H9 (cell line): ENCODE results near the gene TMEM108. TPM values are rescaled to one million over a fixed set of nuclear protein-coding genes. Genes with fewer than 3 reads are reported as not detected.

ENCODE experiments used
- DNase-seq: peaks from one replicate; pipeline ENCODE4 v3.0.0-alpha.2; 2017
- H2AFZ ChIP-seq: one replicate; pipeline ENCODE4 v1.6.1; 2013; ENCODE audit warnings: mild to moderate bottlenecking, low read length, control low read depth, moderate library complexity
- H2AK5ac ChIP-seq: 2 replicates; pipeline ENCODE4 v1.6.1; 2013; ENCODE audit warnings: low read length, control low read depth, mixed read lengths; ENCODE audit not compliant: insufficient read length
- H2BK120ac ChIP-seq: one replicate; pipeline ENCODE4 v1.6.1; 2013; ENCODE audit warnings: low read depth, mild to moderate bottlenecking, low read length, control low read depth, inconsistent platforms; ENCODE audit not compliant: poor library complexity, severe bottlenecking
- H2BK12ac ChIP-seq: 2 replicates; pipeline ENCODE4 v1.6.1; 2013; ENCODE audit warnings: low read length, control low read depth, mixed read lengths, low read depth; ENCODE audit not compliant: insufficient read length
- H2BK15ac ChIP-seq: 2 replicates; pipeline ENCODE4 v1.6.1; 2013; ENCODE audit warnings: low read depth, low read length, control low read depth
- H2BK20ac ChIP-seq: one replicate; pipeline ENCODE4 v1.6.1; 2013; ENCODE audit warnings: low read depth, mild to moderate bottlenecking, low read length, control low read depth, inconsistent platforms; ENCODE audit not compliant: poor library complexity, severe bottlenecking
- H2BK5ac ChIP-seq: 2 replicates; pipeline ENCODE4 v1.6.1; 2013; ENCODE audit warnings: low read length, control low read depth, mixed read lengths; ENCODE audit not compliant: insufficient read length
- H3K14ac ChIP-seq: 2 replicates; pipeline ENCODE4 v1.6.1; 2013; ENCODE audit warnings: low read length, control low read depth; ENCODE audit not compliant: insufficient read depth
- H3K18ac ChIP-seq: 2 replicates; pipeline ENCODE4 v1.6.1; 2013; ENCODE audit warnings: low read depth, mild to moderate bottlenecking, mixed read lengths, low read length, control low read depth; ENCODE audit not compliant: insufficient read length
- H3K23ac ChIP-seq: 2 replicates; pipeline ENCODE4 v1.6.1; 2013; ENCODE audit warnings: low read length, control low read depth, mixed read lengths, low read depth; ENCODE audit not compliant: insufficient read length
- H3K23me2 ChIP-seq: 2 replicates; pipeline ENCODE4 v1.6.1; 2013; ENCODE audit warnings: low read depth, mild to moderate bottlenecking, mixed read lengths, low read length, control low read depth; ENCODE audit not compliant: insufficient read length, poor library complexity, severe bottlenecking
- H3K27ac ChIP-seq: 2 replicates; pipeline ENCODE4 v1.5.1; 2013; ENCODE audit warnings: low read length, control low read depth, mixed read lengths, low read depth; ENCODE audit not compliant: insufficient read length
- H3K27me3 ChIP-seq: 2 replicates; pipeline ENCODE4 v1.6.1; 2013; ENCODE audit warnings: low read length, control low read depth, inconsistent platforms; ENCODE audit not compliant: insufficient read depth
- H3K4ac ChIP-seq: 2 replicates; pipeline ENCODE4 v1.6.1; 2013; ENCODE audit warnings: low read depth, mild to moderate bottlenecking, control low read depth, inconsistent platforms, low read length, moderate library complexity
- H3K4me1 ChIP-seq: 2 replicates; pipeline ENCODE4 v1.6.1; 2013; ENCODE audit warnings: low read length, control low read depth, inconsistent platforms; ENCODE audit not compliant: insufficient read depth
- H3K4me2 ChIP-seq: 2 replicates; pipeline ENCODE4 v1.6.1; 2013; ENCODE audit warnings: low read length, control low read depth, mixed read lengths; ENCODE audit not compliant: insufficient read length, insufficient read depth
- H3K56ac ChIP-seq: 2 replicates; pipeline ENCODE4 v1.6.1; 2013; ENCODE audit warnings: low read depth, mild to moderate bottlenecking, mixed read lengths, low read length, control low read depth; ENCODE audit not compliant: insufficient read length
- H3K79me1 ChIP-seq: 2 replicates; pipeline ENCODE4 v1.6.1; 2013; ENCODE audit warnings: low read depth, mild to moderate bottlenecking, moderate library complexity, low read length, control low read depth, inconsistent platforms; ENCODE audit not compliant: insufficient read depth, poor library complexity, severe bottlenecking
- H3K79me2 ChIP-seq: 2 replicates; pipeline ENCODE4 v1.6.1; 2013; ENCODE audit warnings: low read length, control low read depth, inconsistent platforms; ENCODE audit not compliant: insufficient read depth
- H3K9ac ChIP-seq: 2 replicates; pipeline ENCODE4 v1.6.1; 2013; ENCODE audit warnings: low read length, control low read depth, mixed read lengths; ENCODE audit not compliant: insufficient read length; ENCODE audit errors: extremely low read depth
- H3K9me3 ChIP-seq: one replicate; pipeline ENCODE4 v1.6.1; 2013; ENCODE audit warnings: low read depth, low read length, inconsistent platforms; ENCODE audit not compliant: control insufficient read depth
- H3T11ph ChIP-seq: one replicate; pipeline ENCODE4 v1.6.1; 2013; ENCODE audit warnings: mild to moderate bottlenecking, low read length, control low read depth, inconsistent platforms
- H4K20me1 ChIP-seq: one replicate; pipeline ENCODE4 v1.6.1; 2013; ENCODE audit not compliant: control insufficient read depth, insufficient read length, insufficient read depth
- H4K5ac ChIP-seq: 2 replicates; pipeline ENCODE4 v1.6.1; 2013; ENCODE audit warnings: low read depth, mild to moderate bottlenecking, mixed read lengths, low read length, control low read depth; ENCODE audit not compliant: insufficient read length
- H4K8ac ChIP-seq: replicated peaks from 2 replicates; pipeline ENCODE4 v1.6.1; 2013; ENCODE audit warnings: low read length, control low read depth, mixed read lengths, low read depth; ENCODE audit not compliant: insufficient read length
- H4K91ac ChIP-seq: 2 replicates; pipeline ENCODE4 v1.6.1; 2013; ENCODE audit warnings: low read depth, mild to moderate bottlenecking, moderate library complexity, mixed read lengths, low read length, control low read depth; ENCODE audit not compliant: insufficient read length
- H3K27ac Mint-ChIP-seq, 3 experiments: 2 replicates in 2 of 3; 3 replicates in 1 of 3; pipeline ENCODE4 v1.8.0; 2020 to 2021; ENCODE audit warnings: mixed read lengths in 3 of 3, mild to moderate bottlenecking in 1 of 3, moderate library complexity in 1 of 3
- H3K27me3 Mint-ChIP-seq: 2 replicates; pipeline ENCODE4 v1.8.0; 2021; ENCODE audit warnings: low read depth, mild to moderate bottlenecking, moderate library complexity, mixed read lengths
- H3K36me3 Mint-ChIP-seq, 3 experiments: 2 replicates in 2 of 3; 3 replicates in 1 of 3; pipeline ENCODE4 v1.8.0; 2020 to 2021; ENCODE audit warnings: low read depth in 3 of 3, mixed read lengths in 3 of 3; ENCODE audit not compliant: insufficient read depth in 1 of 3
- H3K4me1 Mint-ChIP-seq, 2 experiments: 2 replicates each; pipeline ENCODE4 v1.8.0; 2020; ENCODE audit warnings: mixed read lengths in 2 of 2
- H3K4me3 Mint-ChIP-seq, 2 experiments: 2 replicates in 1 of 2; 3 replicates in 1 of 2; pipeline ENCODE4 v1.8.0; 2020 to 2021; ENCODE audit warnings: mild to moderate bottlenecking in 2 of 2, mixed read lengths in 2 of 2, moderate library complexity in 1 of 2
- H3K9me3 Mint-ChIP-seq, 2 experiments: 2 replicates in 1 of 2; 3 replicates in 1 of 2; pipeline ENCODE4 v1.8.0; 2020; ENCODE audit warnings: mild to moderate bottlenecking in 2 of 2, mixed read lengths in 2 of 2, moderate library complexity in 1 of 2
- CTCF ChIP-seq: fragments of 200-600 bp; sonication (generic); conservative IDR thresholded peaks from 3 replicates; pipeline ENCODE4 v1.8.0; 2021; ENCODE audit warnings: antibody characterized with exemption, mild to moderate bottlenecking
- WGBS: extraction: QIAGEN DNeasy Blood & Tissue Kit; methylation state at CpG from one replicate; pipeline ENCODE4 v1.1.7; 2013; ENCODE audit warnings: missing lambda C conversion rate, low lambda C conversion rate, mixed read lengths; ENCODE audit not compliant: insufficient read length; ENCODE audit errors: extremely low coverage; 5-methylcytosine and 5-hydroxymethylcytosine counted together
- total RNA-seq: library from RNA; stranded (reverse); gene quantifications from 2 replicates; pipeline ENCODE4 v1.2.1, GENCODE V29; 2021

TMEM108 gene
- total RNA-seq, 1 experiment from 2014 or later: 5.0 TPM

- Histone ChIP-seq H3K9ac (no peak overlapping the region), H2AK5ac (no peak overlapping the region), H4K91ac (no peak overlapping the region), H3K23ac (no peak overlapping the region), H4K8ac (no peak overlapping the region), H2AFZ (no peak overlapping the region), H3K27me3 (no peaks in the 10 kb centered on the region), H4K20me1 (no peaks in the 10 kb centered on the region), H3K18ac (no peak overlapping the region), H2BK20ac (no peak overlapping the region), H3K14ac (no peak overlapping the region), H3K56ac (no peak overlapping the region), H3K79me2 (no peaks in the 10 kb centered on the region), H2BK15ac (no peak overlapping the region), H3K4ac (no peak overlapping the region), H3K23me2 (no peaks in the 10 kb centered on the region), H3K27ac (no peak overlapping the region), H3K9me3 (no peaks in the 10 kb centered on the region), H3K4me2 (no peak overlapping the region), H4K5ac (no peak overlapping the region), H2BK5ac (no peak overlapping the region), H2BK12ac (no peak overlapping the region), H3K4me1 (peaks cover 12% of the 10 kb centered on the region), H3T11ph (no peak overlapping the region), H3K79me1 (no peaks in the 10 kb centered on the region), H2BK120ac (no peak overlapping the region)
- Mint-ChIP-seq H3K36me3 (peaks cover 0 to 3% (median 0%) of the 10 kb centered on the region in 3 experiments; a peak in 2 of 7 replicates), H3K27ac (no peak overlapping the region), H3K9me3 (no peaks in the 10 kb centered on the region), H3K27me3 (no peaks in the 10 kb centered on the region), H3K4me1 (peaks cover 25 to 26% of the 10 kb centered on the region in 2 experiments), H3K4me3 (no peak overlapping the region)
- peak; percentile 35; the same call in 2 of the 3 replicates for TF ChIP-seq CTCF
- no CpG with 5 or more reads among the region's 6 CpGs for WGBS
- DNase-seq: no peak
These were observed 338.6 kb downstream of the TMEM108 start for GRCh38 chr3:133376810-133377209.
